ENCODE data around the gene PEPD.

The PEPD gene

GRCh38 chr19:33384983-33385382, 136.6 kb downstream of the PEPD start:
- Histone ChIP-seq H3K9me3 (ENCODE audit: low read length) (no peaks in the 10 kb centered on the region), H3K27me3 (ENCODE audit: insufficient read depth, low read length) (no peaks in the 10 kb centered on the region), H3F3A (ENCODE audit: insufficient read depth, low read length) (no peaks in the 10 kb centered on the region), H3K4me1 (ENCODE audit: insufficient read depth, low read length, severe bottlenecking) (no peaks in the 10 kb centered on the region), H3K79me2 (ENCODE audit: insufficient read depth, low read length) (peaks cover 18% of the 10 kb centered on the region), H2AFZ (ENCODE audit: low read length) (no peak overlapping the region), H3K27ac (ENCODE audit: low read depth, low read length, poor library complexity, severe bottlenecking) (no peak overlapping the region), H3K4me3 (ENCODE audit: low read depth, low read length, poor library complexity, severe bottlenecking) (no peak overlapping the region), H3K9ac (ENCODE audit: low read length) (no peak overlapping the region), H3K4me2 (ENCODE audit: low read length) (no peak overlapping the region), H3K9me2 (ENCODE audit: low read depth, low read length) (no peaks in the 10 kb centered on the region), H4K20me1 (ENCODE audit: insufficient read depth, low read length) (peaks cover 6% of the 10 kb centered on the region; the same call in 1 of the 2 replicates), H3K36me3 (ENCODE audit: insufficient read depth, low read length) (peaks cover 15% of the 10 kb centered on the region)
- TF ChIP-seq EZH2 (IDR thresholded peaks at IDR 0.05; ENCODE audit: borderline replicate concordance, low read length) = no peak
- no peak for TF ChIP-seq CTCF (IDR thresholded peaks at IDR 0.05; ENCODE audit: low read length)

- Histone ChIP-seq H3K79me2 (ENCODE audit: insufficient read depth, low read length) (peaks cover 28% of the 10 kb centered on the region), H3K27me3 (ENCODE audit: insufficient read depth, low read length) (no peaks in the 10 kb centered on the region), H3K4me1 (ENCODE audit: insufficient read depth, low read length, severe bottlenecking) (no peaks in the 10 kb centered on the region), H3K27ac (ENCODE audit: low read depth, low read length, poor library complexity, severe bottlenecking) (no peak overlapping the region), H3K9ac (ENCODE audit: low read length) (no peak overlapping the region), H3K4me3 (ENCODE audit: low read depth, low read length, poor library complexity, severe bottlenecking) (no peak overlapping the region), H3K4me2 (ENCODE audit: low read length) (no peak overlapping the region), H3K36me3 (ENCODE audit: insufficient read depth, low read length) (peaks cover 27% of the 10 kb centered on the region), H2AFZ (ENCODE audit: low read length) (no peak overlapping the region), H3F3A (ENCODE audit: insufficient read depth, low read length) (no peaks in the 10 kb centered on the region), H3K9me3 (ENCODE audit: low read length) (no peaks in the 10 kb centered on the region), H4K20me1 (ENCODE audit: insufficient read depth, low read length) (peaks cover 6% of the 10 kb centered on the region; the same call in 1 of the 2 replicates), H3K9me2 (ENCODE audit: low read depth, low read length) (no peaks in the 10 kb centered on the region)
- TF ChIP-seq CTCF (IDR thresholded peaks at IDR 0.05; ENCODE audit: low read length) = no peak
- TF ChIP-seq EZH2 (IDR thresholded peaks at IDR 0.05; ENCODE audit: borderline replicate concordance, low read length) = no peak
Observed at GRCh38 chr19:33383720-33384292, 137.8 kb downstream of the PEPD start.

DNA sequence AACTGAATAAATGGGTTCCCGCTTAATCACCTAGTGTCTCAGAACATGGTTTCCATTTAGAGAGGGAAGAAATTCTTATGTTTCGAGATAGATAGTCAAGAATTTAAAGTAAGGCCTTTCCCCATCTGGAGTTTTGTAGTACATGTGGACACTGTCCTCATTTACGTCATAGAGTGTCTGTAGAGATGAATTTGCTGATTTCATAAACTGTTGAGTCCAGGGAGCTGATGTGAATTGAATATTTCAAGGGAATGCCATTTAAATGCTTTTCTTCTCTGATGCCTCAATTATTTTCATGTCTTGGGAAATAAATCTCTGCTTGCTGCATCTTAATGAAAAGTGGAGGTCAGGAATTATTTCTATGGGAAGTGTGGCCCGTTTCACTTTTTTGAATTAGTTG, 138.6 kb downstream of the PEPD start:
- Histone ChIP-seq H3K9me2 (ENCODE audit: low read depth, low read length) (no peaks in the 10 kb centered on the region), H2AFZ (ENCODE audit: low read length) (no peak overlapping the region), H3K9ac (ENCODE audit: low read length) (no peak overlapping the region), H4K20me1 (ENCODE audit: insufficient read depth, low read length) (peaks cover 6% of the 10 kb centered on the region; the same call in 1 of the 2 replicates), H3F3A (ENCODE audit: insufficient read depth, low read length) (no peaks in the 10 kb centered on the region), H3K9me3 (ENCODE audit: low read length) (no peaks in the 10 kb centered on the region), H3K27ac (ENCODE audit: low read depth, low read length, poor library complexity, severe bottlenecking) (no peak overlapping the region), H3K79me2 (ENCODE audit: insufficient read depth, low read length) (peaks cover 33% of the 10 kb centered on the region), H3K4me2 (ENCODE audit: low read length) (no peak overlapping the region), H3K36me3 (ENCODE audit: insufficient read depth, low read length) (peaks cover 27% of the 10 kb centered on the region), H3K4me3 (ENCODE audit: low read depth, low read length, poor library complexity, severe bottlenecking) (no peak overlapping the region), H3K27me3 (ENCODE audit: insufficient read depth, low read length) (no peaks in the 10 kb centered on the region), H3K4me1 (ENCODE audit: insufficient read depth, low read length, severe bottlenecking) (no peaks in the 10 kb centered on the region)
- TF ChIP-seq CTCF (IDR thresholded peaks at IDR 0.05; ENCODE audit: low read length) = no peak
- no peak for TF ChIP-seq EZH2 (IDR thresholded peaks at IDR 0.05; ENCODE audit: borderline replicate concordance, low read length)

Measured in OCI-LY1 (cell line).